Panc1 (cell line): Measurements from ENCODE around the gene KRT12.

Experiments
- POLR2AphosphoS5 ChIP-seq: IDR thresholded peaks from 2 replicates; pipeline ENCODE4 v1.6.1; 2012; ENCODE audit warnings: mild to moderate bottlenecking, low read depth, low read length, moderate library complexity
- SIN3A ChIP-seq: IDR thresholded peaks from 2 replicates; pipeline ENCODE4 v1.6.1; 2012; ENCODE audit warnings: low read depth, mild to moderate bottlenecking, low read length, moderate library complexity, borderline replicate concordance; ENCODE audit not compliant: insufficient read depth
- TCF7L2 ChIP-seq: IDR thresholded peaks from 2 replicates; pipeline ENCODE4 v1.6.1; 2011; ENCODE audit warnings: mild to moderate bottlenecking, low read depth, low read length, inconsistent platforms
- TF ChIP-seq, protein P1 (sequence below): fragments of 450-650 bp; IDR thresholded peaks from 2 replicates; pipeline ENCODE4 v1.5.1; 2017; ENCODE audit warnings: mild to moderate bottlenecking
- TF ChIP-seq, protein P2 (sequence below), 2 experiments: IDR thresholded peaks; 2 replicates each; pipeline ENCODE4 v1.6.1; 2011 to 2012; ENCODE audit warnings: low read depth in 2 of 2, control low read depth in 1 of 2, low read length in 1 of 2, mild to moderate bottlenecking in 1 of 2, moderate library complexity in 1 of 2; ENCODE audit not compliant: insufficient read depth in 1 of 2

DNA sequence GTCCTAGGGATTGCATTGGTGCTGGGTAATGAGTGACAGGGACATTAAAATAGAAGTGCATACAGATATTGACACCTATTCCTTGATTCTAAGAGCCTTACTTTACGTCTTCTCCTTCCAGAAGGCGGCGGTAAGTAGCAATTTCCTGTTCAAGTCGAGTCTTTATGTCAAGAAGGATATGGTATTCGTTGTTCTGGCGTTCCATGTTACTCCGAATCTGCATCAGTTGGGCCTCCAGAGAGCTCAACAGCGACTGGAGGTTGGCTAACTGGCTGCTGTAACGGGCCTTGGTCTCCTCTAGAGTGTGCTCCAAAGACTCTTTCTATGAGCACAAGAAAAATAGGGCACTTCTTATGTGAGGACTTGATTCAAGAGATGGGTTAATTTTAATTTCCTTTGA, 11.0 kb upstream of the KRT12 start:
- no peak for TF ChIP-seq POLR2AphosphoS5
- TF ChIP-seq, protein P1, sequence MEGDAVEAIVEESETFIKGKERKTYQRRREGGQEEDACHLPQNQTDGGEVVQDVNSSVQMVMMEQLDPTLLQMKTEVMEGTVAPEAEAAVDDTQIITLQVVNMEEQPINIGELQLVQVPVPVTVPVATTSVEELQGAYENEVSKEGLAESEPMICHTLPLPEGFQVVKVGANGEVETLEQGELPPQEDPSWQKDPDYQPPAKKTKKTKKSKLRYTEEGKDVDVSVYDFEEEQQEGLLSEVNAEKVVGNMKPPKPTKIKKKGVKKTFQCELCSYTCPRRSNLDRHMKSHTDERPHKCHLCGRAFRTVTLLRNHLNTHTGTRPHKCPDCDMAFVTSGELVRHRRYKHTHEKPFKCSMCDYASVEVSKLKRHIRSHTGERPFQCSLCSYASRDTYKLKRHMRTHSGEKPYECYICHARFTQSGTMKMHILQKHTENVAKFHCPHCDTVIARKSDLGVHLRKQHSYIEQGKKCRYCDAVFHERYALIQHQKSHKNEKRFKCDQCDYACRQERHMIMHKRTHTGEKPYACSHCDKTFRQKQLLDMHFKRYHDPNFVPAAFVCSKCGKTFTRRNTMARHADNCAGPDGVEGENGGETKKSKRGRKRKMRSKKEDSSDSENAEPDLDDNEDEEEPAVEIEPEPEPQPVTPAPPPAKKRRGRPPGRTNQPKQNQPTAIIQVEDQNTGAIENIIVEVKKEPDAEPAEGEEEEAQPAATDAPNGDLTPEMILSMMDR: no peak
- TF ChIP-seq, protein P2, sequence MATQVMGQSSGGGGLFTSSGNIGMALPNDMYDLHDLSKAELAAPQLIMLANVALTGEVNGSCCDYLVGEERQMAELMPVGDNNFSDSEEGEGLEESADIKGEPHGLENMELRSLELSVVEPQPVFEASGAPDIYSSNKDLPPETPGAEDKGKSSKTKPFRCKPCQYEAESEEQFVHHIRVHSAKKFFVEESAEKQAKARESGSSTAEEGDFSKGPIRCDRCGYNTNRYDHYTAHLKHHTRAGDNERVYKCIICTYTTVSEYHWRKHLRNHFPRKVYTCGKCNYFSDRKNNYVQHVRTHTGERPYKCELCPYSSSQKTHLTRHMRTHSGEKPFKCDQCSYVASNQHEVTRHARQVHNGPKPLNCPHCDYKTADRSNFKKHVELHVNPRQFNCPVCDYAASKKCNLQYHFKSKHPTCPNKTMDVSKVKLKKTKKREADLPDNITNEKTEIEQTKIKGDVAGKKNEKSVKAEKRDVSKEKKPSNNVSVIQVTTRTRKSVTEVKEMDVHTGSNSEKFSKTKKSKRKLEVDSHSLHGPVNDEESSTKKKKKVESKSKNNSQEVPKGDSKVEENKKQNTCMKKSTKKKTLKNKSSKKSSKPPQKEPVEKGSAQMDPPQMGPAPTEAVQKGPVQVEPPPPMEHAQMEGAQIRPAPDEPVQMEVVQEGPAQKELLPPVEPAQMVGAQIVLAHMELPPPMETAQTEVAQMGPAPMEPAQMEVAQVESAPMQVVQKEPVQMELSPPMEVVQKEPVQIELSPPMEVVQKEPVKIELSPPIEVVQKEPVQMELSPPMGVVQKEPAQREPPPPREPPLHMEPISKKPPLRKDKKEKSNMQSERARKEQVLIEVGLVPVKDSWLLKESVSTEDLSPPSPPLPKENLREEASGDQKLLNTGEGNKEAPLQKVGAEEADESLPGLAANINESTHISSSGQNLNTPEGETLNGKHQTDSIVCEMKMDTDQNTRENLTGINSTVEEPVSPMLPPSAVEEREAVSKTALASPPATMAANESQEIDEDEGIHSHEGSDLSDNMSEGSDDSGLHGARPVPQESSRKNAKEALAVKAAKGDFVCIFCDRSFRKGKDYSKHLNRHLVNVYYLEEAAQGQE (IDR thresholded peaks at IDR 0.05; ENCODE audit: insufficient read depth in 1 of 2, low read depth in 2 of 2, low read length in 1 of 2): no peak
- no peak for TF ChIP-seq SIN3A
- no peak for TF ChIP-seq TCF7L2
